Left colon (tissue), 2 donors: ENCODE measurements around the gene SERPINF2. TPM values are rescaled to one million over a fixed set of nuclear protein-coding genes. Genes with fewer than 3 reads are reported as not detected.
"Not testable (repeated sequence)": the region's sequence is repeated elsewhere in the genome, so short reads cannot be mapped to it uniquely, and the experiment has no call there.

Experiments
- ATAC-seq: fragments of 200-7000 bp; cut with Tn5 transposase; one replicate; pipeline ENCODE4 v1.9.1; 2020; ENCODE audit warnings: mild to moderate bottlenecking, moderate library complexity
- DNase-seq, 2 donors: peaks; one replicate each; pipeline ENCODE4 v3.0.0-alpha.2; 2020
- intact Hi-C, 2 donors: fragments of 100-400 bp; cut with DNase I in 1 of 2; cut with micrococcal nuclease in 1 of 2; formaldehyde crosslinking; loops; one replicate each; pipeline versions ENCODE4 v1.11.2 to v1.14.0; 2022; cut with DNase I, micrococcal nuclease
- total RNA-seq, 2 donors: library from RNA; stranded (reverse); fragmentation: NEBNext Ultra II Directional; extraction: Animal tissue kit (Norgen Biotek cat#: 25700); gene quantifications; one replicate each; pipeline ENCODE4 v1.2.1, GENCODE V29; 2021
- donor health status: DM: no; HTN: no; CAD: no.
- donor health status: DM: yes; HTN: yes; CAD: no.

The SERPINF2 gene
- total RNA-seq, 2 donors from 2014 or later, result 1.4 to 2.7 TPM

- intact Hi-C loops, result no loop called here
- DNase-seq (no peak), ATAC-seq (no peak)
These were observed 31.9 kb downstream of the SERPINF2 start for GRCh38 chr17:1774390-1775176.

GRCh38 chr17:1776328-1776727 is 33.7 kb downstream of the SERPINF2 start:
- intact Hi-C loops, result no loop called here
- ATAC-seq (no peak), DNase-seq (no peak)

- ATAC-seq, result no peak
- intact Hi-C loops, result no loop called here
- DNase-seq, result no peak
These were observed 34.2 kb downstream of the SERPINF2 start for GRCh38 chr17:1776857-1777256.

GRCh38 chr17:1779571-1780131 is 37.0 kb downstream of the SERPINF2 start:
- ATAC-seq (peak; percentile 88), DNase-seq (peak; percentile 53 to 54)
- intact Hi-C loops, result loop anchor here (5.0 to 10.0 kb wide), 2 partner anchors 55 to 57 kb away; partner anchors contain the start of gene WDR81 (in 2 of the 2)

- ATAC-seq (no peak), DNase-seq (no peak)
- intact Hi-C loops, result loop anchor here (5.0 to 10.0 kb wide), 2 partner anchors 57 to 60 kb away; partner anchors contain the start of gene WDR81 (in 2 of the 2)
These were observed 39.5 kb downstream of the SERPINF2 start for GRCh38 chr17:1782171-1782567.

- peak in 1 of 2 donors; percentile 40 for DNase-seq
- no peak for ATAC-seq
- intact Hi-C loops, result loop anchor here (5.0 to 10.0 kb wide), 2 partner anchors 58 to 61 kb away; partner anchors contain the start of gene WDR81 (in 2 of the 2)
These were observed 40.6 kb downstream of the SERPINF2 start for GRCh38 chr17:1783271-1783670.

GRCh38 chr17:1783834-1784611 is 41.4 kb downstream of the SERPINF2 start:
- ATAC-seq (peak; percentile 30), DNase-seq (peak; percentile 44 to 73)
- intact Hi-C loops, result loop anchor here (5.0 to 10.0 kb wide), 2 partner anchors 59 to 62 kb away; partner anchors contain the start of gene WDR81 (in 2 of the 2)

- intact Hi-C loops, result loop anchor here in 1 of 2 donors (10.0 kb wide), 1 partner anchor 61 kb away; the partner anchor contains the start of gene WDR81
- no peak for DNase-seq
- ATAC-seq, result peak; percentile 21
These were observed 43.3 kb downstream of the SERPINF2 start for GRCh38 chr17:1785930-1786329.

- ATAC-seq (no peak), DNase-seq (no peak)
- intact Hi-C loops, result loop anchor here in 1 of 2 donors (10.0 kb wide), 1 partner anchor 62 kb away; the partner anchor contains the start of gene WDR81
These were observed 44.0 kb downstream of the SERPINF2 start for GRCh38 chr17:1786708-1787107.

- DNase-seq (peak; percentile 55 to 81), ATAC-seq (peak; percentile 94)
- intact Hi-C loops, result loop anchor here in 1 of 2 donors (10.0 kb wide), 1 partner anchor 63 kb away; the partner anchor contains the start of gene WDR81
These were observed 44.7 kb downstream of the SERPINF2 start for GRCh38 chr17:1787301-1787902.

- DNase-seq (no peak), ATAC-seq (no peak)
- intact Hi-C loops, result loop anchor here in 1 of 2 donors (10.0 kb wide), 1 partner anchor 65 kb away; the partner anchor contains the start of gene WDR81
These were observed 47.3 kb downstream of the SERPINF2 start for GRCh38 chr17:1789936-1790335.

- DNase-seq, result no peak
- intact Hi-C loops, result no loop called here
- no peak for ATAC-seq
These were observed 50.1 kb downstream of the SERPINF2 start for GRCh38 chr17:1792495-1793446.

- intact Hi-C loops, result no loop called here
- DNase-seq (no peak), ATAC-seq (no peak)
These were observed 50.8 kb downstream of the SERPINF2 start for GRCh38 chr17:1793447-1793806.

- DNase-seq (no peak), ATAC-seq (no peak)
- intact Hi-C loops, result no loop called here
These were observed 54.1 kb downstream of the SERPINF2 start for GRCh38 chr17:1796800-1797199.

GRCh38 chr17:1797323-1797722 is 54.7 kb downstream of the SERPINF2 start:
- DNase-seq (no peak), ATAC-seq (no peak)
- intact Hi-C loops, result no loop called here

- ATAC-seq, intact Hi-C loops, DNase-seq: not testable (repeated sequence)
These were observed 55.2 kb downstream of the SERPINF2 start for GRCh38 chr17:1797846-1798245.

- no peak for ATAC-seq
- intact Hi-C loops, result no loop called here
- DNase-seq, result no peak
These were observed 57.6 kb downstream of the SERPINF2 start for GRCh38 chr17:1800240-1800639.

GRCh38 chr17:1800712-1801111 is 58.0 kb downstream of the SERPINF2 start:
- DNase-seq (no peak), ATAC-seq (no peak)
- intact Hi-C loops, result no loop called here
